HepG2 (cell line): ENCODE results near the gene SEPTIN2. TPM values are rescaled to one million over a fixed set of nuclear protein-coding genes. Genes with fewer than 3 reads are reported as not detected.
A peak's percentile ranks its signal among the peaks of the same experiment; 100 is the strongest.

Source experiments
- ATF7-NPFF ChIP-seq: sonication (generic); formaldehyde crosslinking; IDR thresholded peaks from 2 replicates; pipeline ENCODE4 v1.8.1; 2023; ENCODE audit warnings: mild to moderate bottlenecking, low read depth, missing genetic modification reagents, moderate library complexity
- BCL6 ChIP-seq: IDR thresholded peaks from 2 replicates; pipeline ENCODE4 v1.6.1; 2016; ENCODE audit warnings: missing genetic modification reagents, missing compliant biosample characterization
- BORCS8-MEF2B ChIP-seq: sonication (generic); formaldehyde crosslinking; IDR thresholded peaks from 2 replicates; pipeline ENCODE4 v1.8.0; 2022; ENCODE audit warnings: mild to moderate bottlenecking, missing genetic modification reagents
- HNRNPK ChIP-seq: fragments of 200-400 bp; formaldehyde crosslinking; IDR thresholded peaks from 2 replicates; pipeline ENCODE4 v1.6.1; 2018; ENCODE audit warnings: low read length, low read depth, moderate library complexity, mild to moderate bottlenecking; ENCODE audit not compliant: poor library complexity, severe bottlenecking
- MED1 ChIP-seq: sonication (generic); formaldehyde crosslinking; IDR thresholded peaks from 2 replicates; pipeline ENCODE4 v1.4.0; 2020; ENCODE audit warnings: missing genetic modification reagents
- NR2C2 ChIP-seq: sonication (generic); formaldehyde crosslinking; IDR thresholded peaks from 2 replicates; pipeline ENCODE4 v1.4.0; 2020; ENCODE audit warnings: missing genetic modification reagents, mild to moderate bottlenecking, moderate library complexity, borderline replicate concordance
- TBX3 ChIP-seq: fragments of 450-650 bp; IDR thresholded peaks from 2 replicates; pipeline ENCODE4 v1.6.1; 2017; ENCODE audit warnings: antibody characterized with exemption, mild to moderate bottlenecking, inconsistent platforms, borderline replicate concordance
- TP53 ChIP-seq: sonication (generic); formaldehyde crosslinking; conservative IDR thresholded peaks from 2 replicates; pipeline ENCODE4 v1.4.0; 2020; ENCODE audit warnings: missing genetic modification reagents
- XRCC5 ChIP-seq: fragments of 200-400 bp; formaldehyde crosslinking; optimal IDR thresholded peaks from 2 replicates; pipeline ENCODE3; 2017; ENCODE audit warnings: mild to moderate bottlenecking, low read length
- ZFP37 ChIP-seq: sonication (generic); formaldehyde crosslinking; IDR thresholded peaks from 2 replicates; pipeline ENCODE4 v1.4.0; 2020; ENCODE audit warnings: missing genetic modification reagents, borderline replicate concordance
- ZNF260 ChIP-seq: sonication (generic); formaldehyde crosslinking; IDR thresholded peaks from 2 replicates; pipeline ENCODE4 v1.4.0; 2020; ENCODE audit warnings: missing genetic modification reagents, low read depth, mild to moderate bottlenecking, borderline replicate concordance
- ZNF34 ChIP-seq: sonication (generic); formaldehyde crosslinking; IDR thresholded peaks from 2 replicates; pipeline ENCODE4 v1.4.0; 2020; ENCODE audit warnings: mild to moderate bottlenecking, missing genetic modification reagents, borderline replicate concordance
- ZNF549 ChIP-seq: sonication (generic); formaldehyde crosslinking; IDR thresholded peaks from 2 replicates; pipeline ENCODE4 v1.5.0; 2020; ENCODE audit warnings: missing genetic modification reagents
- ZNF777 ChIP-seq: sonication (generic); formaldehyde crosslinking; IDR thresholded peaks from 2 replicates; pipeline ENCODE4 v1.4.0; 2020; ENCODE audit warnings: missing genetic modification reagents
- polyA plus RNA-seq, 8 experiments: library from polyadenylated mRNA; depleted of rRNA in 3 of 8; stranded (reverse) in 7 of 8; unstranded in 1 of 8; fragments of >200 nt; fragmentation: Illumina TruSeq in 4 of 8; extraction: Trizol in 4 of 8; gene quantifications; 2 replicates each; pipeline versions ENCODE4 v1.2.1 to v1.2.3, GENCODE V29; 2011 to 2016; ENCODE audit warnings: low read depth in 4 of 8, missing spikeins in 1 of 8, mixed read lengths in 1 of 8; ENCODE audit not compliant: insufficient read depth in 1 of 8
- total RNA-seq, 5 experiments: library from RNA; depleted of rRNA; stranded (reverse); fragments of >200 nt; fragmentation: Illumina TruSeq; extraction: Trizol; gene quantifications; 2 replicates each; pipeline ENCODE4 v1.2.3, GENCODE V29; 2016; ENCODE audit warnings: low read depth in 1 of 5
- TF ChIP-seq, protein P1 (sequence below): IDR thresholded peaks from 2 replicates; pipeline ENCODE4 v1.6.1; 2016; ENCODE audit warnings: low read depth, borderline replicate concordance
- TF ChIP-seq, protein P2 (sequence below): IDR thresholded peaks from 2 replicates; pipeline ENCODE4 v1.6.1; 2016; ENCODE audit warnings: mild to moderate bottlenecking
- TF ChIP-seq, protein P3 (sequence below): fragments of 450-650 bp; IDR thresholded peaks from 2 replicates; pipeline ENCODE4 v1.6.1; 2016
- TF ChIP-seq, protein P4 (sequence below): sonication (generic); formaldehyde crosslinking; IDR thresholded peaks from 2 replicates; pipeline ENCODE4 v1.4.0; 2020; ENCODE audit warnings: mild to moderate bottlenecking, missing genetic modification reagents
- TF ChIP-seq, protein P5 (sequence below): sonication (generic); formaldehyde crosslinking; IDR thresholded peaks from 2 replicates; pipeline ENCODE4 v1.9.0; 2021; ENCODE audit warnings: missing genetic modification reagents, borderline replicate concordance
- TF ChIP-seq, protein P6 (sequence below): sonication (generic); formaldehyde crosslinking; conservative IDR thresholded peaks from 2 replicates; pipeline ENCODE4 v1.4.0; 2020; ENCODE audit warnings: missing genetic modification reagents

SEPTIN2 gene
- total and polyA plus RNA-seq, 2 of the 13 experiments (the other 11 are each of a cell fraction or from before 2014, with no cell fraction given), result 493 to 733 TPM

DNA sequence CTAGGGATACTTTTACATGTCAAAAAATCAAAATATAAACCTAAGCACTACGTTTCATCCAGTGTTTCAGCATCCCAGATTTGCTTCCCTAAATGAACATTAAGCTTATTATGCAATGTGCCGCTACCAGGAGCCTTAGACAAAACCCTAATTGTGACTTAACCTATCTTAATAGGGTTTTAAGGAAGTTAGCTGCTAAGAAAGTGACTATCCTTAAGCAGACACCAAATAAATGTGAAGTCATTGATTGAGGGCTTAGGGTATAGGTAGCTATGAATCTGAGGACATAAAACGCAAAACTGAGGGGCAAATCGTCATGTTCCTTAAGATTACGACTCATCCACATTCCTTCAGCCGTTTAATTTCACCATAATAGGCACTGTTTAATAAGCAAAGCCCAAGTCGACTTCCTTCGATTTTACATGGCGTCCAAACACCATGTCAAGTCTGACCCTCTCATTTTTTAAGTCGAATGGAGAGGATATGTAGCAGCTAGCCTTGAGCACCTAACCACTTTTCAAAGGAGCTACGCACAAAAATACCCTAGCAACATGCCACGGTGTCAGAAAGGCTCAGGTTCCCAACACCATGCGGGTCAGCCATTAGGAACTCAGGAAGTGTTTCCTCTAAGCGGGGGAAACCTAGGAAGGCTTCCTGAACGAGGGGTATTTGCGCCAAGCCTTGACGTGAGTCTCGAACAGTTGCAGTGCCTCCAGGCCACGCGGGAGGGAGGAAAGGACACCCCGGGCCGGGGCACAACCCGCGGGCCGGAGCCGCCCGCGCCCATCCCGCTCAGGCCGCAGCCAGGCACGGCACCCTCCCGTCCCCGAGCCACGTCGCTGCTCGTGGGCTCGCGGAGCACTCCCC is 1.3 kb upstream of the SEPTIN2 start (continued):
- TF ChIP-seq XRCC5 (no peak), TP53 (CRISPR knock-in tag) (0 out of 2 replicates have a peak, but pooled peaks have one; percentile 50), BCL6 (CRISPR knock-in tag) (no peak), BORCS8-MEF2B (CRISPR knock-in tag) (no peak), ZFP37 (CRISPR knock-in tag) (0 out of 2 replicates have a peak, but pooled peaks have one; percentile 78), HNRNPK (no peak), ZNF34 (CRISPR knock-in tag) (peak; percentile 64; the same call in 1 of the 2 replicates), ZNF777 (CRISPR knock-in tag) (peak; percentile 89; the same call in 1 of the 2 replicates), TBX3 (no peak), ZNF260 (CRISPR knock-in tag) (no peak), MED1 (no peak), ZNF549 (CRISPR knock-in tag) (0 out of 2 replicates have a peak, but pooled peaks have one; percentile 51), NR2C2 (CRISPR knock-in tag) (no peak), ATF7-NPFF (CRISPR knock-in tag) (no peak)
- TF ChIP-seq, protein P1, sequence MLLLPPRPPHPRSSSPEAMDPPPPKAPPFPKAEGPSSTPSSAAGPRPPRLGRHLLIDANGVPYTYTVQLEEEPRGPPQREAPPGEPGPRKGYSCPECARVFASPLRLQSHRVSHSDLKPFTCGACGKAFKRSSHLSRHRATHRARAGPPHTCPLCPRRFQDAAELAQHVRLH (CRISPR knock-in tag), result 0 out of 2 replicates have a peak, but pooled peaks have one; percentile 28
- TF ChIP-seq, protein P2, sequence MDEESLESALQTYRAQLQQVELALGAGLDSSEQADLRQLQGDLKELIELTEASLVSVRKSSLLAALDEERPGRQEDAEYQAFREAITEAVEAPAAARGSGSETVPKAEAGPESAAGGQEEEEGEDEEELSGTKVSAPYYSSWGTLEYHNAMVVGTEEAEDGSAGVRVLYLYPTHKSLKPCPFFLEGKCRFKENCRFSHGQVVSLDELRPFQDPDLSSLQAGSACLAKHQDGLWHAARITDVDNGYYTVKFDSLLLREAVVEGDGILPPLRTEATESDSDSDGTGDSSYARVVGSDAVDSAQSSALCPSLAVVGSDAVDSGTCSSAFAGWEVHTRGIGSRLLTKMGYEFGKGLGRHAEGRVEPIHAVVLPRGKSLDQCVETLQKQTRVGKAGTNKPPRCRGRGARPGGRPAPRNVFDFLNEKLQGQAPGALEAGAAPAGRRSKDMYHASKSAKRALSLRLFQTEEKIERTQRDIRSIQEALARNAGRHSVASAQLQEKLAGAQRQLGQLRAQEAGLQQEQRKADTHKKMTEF, result no peak
- TF ChIP-seq, protein P3, sequence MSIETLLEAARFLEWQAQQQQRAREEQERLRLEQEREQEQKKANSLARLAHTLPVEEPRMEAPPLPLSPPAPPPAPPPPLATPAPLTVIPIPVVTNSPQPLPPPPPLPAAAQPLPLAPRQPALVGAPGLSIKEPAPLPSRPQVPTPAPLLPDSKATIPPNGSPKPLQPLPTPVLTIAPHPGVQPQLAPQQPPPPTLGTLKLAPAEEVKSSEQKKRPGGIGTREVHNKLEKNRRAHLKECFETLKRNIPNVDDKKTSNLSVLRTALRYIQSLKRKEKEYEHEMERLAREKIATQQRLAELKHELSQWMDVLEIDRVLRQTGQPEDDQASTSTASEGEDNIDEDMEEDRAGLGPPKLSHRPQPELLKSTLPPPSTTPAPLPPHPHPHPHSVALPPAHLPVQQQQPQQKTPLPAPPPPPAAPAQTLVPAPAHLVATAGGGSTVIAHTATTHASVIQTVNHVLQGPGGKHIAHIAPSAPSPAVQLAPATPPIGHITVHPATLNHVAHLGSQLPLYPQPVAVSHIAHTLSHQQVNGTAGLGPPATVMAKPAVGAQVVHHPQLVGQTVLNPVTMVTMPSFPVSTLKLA, result no peak
- TF ChIP-seq, protein P4, sequence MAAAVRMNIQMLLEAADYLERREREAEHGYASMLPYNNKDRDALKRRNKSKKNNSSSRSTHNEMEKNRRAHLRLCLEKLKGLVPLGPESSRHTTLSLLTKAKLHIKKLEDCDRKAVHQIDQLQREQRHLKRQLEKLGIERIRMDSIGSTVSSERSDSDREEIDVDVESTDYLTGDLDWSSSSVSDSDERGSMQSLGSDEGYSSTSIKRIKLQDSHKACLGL (CRISPR knock-in tag), result no peak
- TF ChIP-seq, protein P5, sequence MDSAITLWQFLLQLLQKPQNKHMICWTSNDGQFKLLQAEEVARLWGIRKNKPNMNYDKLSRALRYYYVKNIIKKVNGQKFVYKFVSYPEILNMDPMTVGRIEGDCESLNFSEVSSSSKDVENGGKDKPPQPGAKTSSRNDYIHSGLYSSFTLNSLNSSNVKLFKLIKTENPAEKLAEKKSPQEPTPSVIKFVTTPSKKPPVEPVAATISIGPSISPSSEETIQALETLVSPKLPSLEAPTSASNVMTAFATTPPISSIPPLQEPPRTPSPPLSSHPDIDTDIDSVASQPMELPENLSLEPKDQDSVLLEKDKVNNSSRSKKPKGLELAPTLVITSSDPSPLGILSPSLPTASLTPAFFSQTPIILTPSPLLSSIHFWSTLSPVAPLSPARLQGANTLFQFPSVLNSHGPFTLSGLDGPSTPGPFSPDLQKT (CRISPR knock-in tag), result 0 out of 2 replicates have a peak, but pooled peaks have one; percentile 50
- TF ChIP-seq, protein P6, sequence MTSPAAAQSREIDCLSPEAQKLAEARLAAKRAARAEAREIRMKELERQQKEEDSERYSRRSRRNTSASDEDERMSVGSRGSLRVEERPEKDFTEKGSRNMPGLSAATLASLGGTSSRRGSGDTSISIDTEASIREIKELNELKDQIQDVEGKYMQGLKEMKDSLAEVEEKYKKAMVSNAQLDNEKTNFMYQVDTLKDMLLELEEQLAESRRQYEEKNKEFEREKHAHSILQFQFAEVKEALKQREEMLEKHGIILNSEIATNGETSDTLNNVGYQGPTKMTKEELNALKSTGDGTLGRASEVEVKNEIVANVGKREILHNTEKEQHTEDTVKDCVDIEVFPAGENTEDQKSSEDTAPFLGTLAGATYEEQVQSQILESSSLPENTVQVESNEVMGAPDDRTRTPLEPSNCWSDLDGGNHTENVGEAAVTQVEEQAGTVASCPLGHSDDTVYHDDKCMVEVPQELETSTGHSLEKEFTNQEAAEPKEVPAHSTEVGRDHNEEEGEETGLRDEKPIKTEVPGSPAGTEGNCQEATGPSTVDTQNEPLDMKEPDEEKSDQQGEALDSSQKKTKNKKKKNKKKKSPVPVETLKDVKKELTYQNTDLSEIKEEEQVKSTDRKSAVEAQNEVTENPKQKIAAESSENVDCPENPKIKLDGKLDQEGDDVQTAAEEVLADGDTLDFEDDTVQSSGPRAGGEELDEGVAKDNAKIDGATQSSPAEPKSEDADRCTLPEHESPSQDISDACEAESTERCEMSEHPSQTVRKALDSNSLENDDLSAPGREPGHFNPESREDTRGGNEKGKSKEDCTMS (CRISPR knock-in tag), result 0 out of 2 replicates have a peak, but pooled peaks have one; percentile 67
